ENCODE data around the gene NUBPL.

NUBPL gene

DNA sequence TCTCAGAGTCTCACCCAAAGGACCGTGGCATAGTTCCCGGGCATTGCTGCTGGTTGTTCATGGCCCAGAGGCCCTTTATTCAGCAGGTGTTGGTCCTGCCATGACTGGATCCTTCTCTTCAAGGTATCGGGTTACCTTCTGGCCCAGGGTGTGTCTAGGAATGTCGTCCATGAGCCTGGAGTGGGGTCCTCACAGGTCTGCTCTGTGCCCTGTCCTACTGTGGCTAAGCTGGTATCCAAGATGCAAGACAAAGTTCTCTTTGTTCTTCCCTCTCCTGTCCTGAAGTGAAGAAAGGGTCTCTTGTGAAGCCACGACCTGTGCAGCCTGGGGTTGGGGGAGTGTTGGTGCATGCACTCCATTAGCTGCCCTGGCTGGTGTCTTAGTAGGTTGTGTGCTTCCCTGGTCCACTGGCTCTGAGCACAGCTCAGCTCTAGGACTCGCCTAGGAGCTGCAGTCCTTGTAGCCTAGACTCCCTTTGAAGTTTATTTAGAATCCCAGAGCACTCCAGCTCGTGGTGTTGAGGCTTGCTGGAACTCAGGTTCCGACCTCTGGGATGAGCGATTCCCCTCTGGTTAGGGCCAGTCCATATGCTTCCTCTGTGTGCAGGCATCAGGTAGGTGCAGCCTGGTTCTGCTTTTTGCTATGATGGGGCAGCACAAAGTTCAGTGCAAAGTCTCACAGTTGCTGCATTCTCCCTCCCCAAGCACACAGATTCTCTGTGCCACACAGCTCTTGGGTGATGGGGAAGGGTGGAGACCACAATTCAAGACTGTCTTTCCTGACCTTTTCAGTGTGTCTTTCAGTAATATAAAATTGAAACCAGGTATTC, 117.4 kb downstream of the NUBPL start:
- Histone ChIP-seq H3F3A (ENCODE audit: insufficient read depth, low read length) (no peaks in the 10 kb centered on the region), H3K4me1 (ENCODE audit: low read length) (no peaks in the 10 kb centered on the region), H3K4me2 (ENCODE audit: low read depth, low read length) (no peak overlapping the region), H3K4me3 (ENCODE audit: low read length) (no peak overlapping the region), H3K27me3 (replicated peaks; ENCODE audit: insufficient read depth, low read length) (no peaks in the 10 kb centered on the region), H3K9me3 (replicated peaks; ENCODE audit: insufficient read depth, low read length) (no peaks in the 10 kb centered on the region), H3K79me2 (ENCODE audit: low read length) (no peaks in the 10 kb centered on the region), H3K9me2 (replicated peaks; ENCODE audit: insufficient read depth, low read length) (no peaks in the 10 kb centered on the region), H3K36me3 (replicated peaks; ENCODE audit: insufficient read depth, low read length) (no peaks in the 10 kb centered on the region), H3K9ac (ENCODE audit: low read length) (no peak overlapping the region), H3K27ac (ENCODE audit: low read length) (no peak overlapping the region), H4K20me1 (ENCODE audit: insufficient read depth, low read length) (no peaks in the 10 kb centered on the region), H2AFZ (ENCODE audit: low read length) (no peak overlapping the region)
- DNase-seq = no peak
- TF ChIP-seq EZH2 (optimal IDR thresholded peaks at IDR 0.05; ENCODE audit: low read depth, low read length) (no peak), EZH2phosphoT487 (IDR thresholded peaks at IDR 0.05; ENCODE audit: low read length) (no peak)
- TF ChIP-seq, protein P1, sequence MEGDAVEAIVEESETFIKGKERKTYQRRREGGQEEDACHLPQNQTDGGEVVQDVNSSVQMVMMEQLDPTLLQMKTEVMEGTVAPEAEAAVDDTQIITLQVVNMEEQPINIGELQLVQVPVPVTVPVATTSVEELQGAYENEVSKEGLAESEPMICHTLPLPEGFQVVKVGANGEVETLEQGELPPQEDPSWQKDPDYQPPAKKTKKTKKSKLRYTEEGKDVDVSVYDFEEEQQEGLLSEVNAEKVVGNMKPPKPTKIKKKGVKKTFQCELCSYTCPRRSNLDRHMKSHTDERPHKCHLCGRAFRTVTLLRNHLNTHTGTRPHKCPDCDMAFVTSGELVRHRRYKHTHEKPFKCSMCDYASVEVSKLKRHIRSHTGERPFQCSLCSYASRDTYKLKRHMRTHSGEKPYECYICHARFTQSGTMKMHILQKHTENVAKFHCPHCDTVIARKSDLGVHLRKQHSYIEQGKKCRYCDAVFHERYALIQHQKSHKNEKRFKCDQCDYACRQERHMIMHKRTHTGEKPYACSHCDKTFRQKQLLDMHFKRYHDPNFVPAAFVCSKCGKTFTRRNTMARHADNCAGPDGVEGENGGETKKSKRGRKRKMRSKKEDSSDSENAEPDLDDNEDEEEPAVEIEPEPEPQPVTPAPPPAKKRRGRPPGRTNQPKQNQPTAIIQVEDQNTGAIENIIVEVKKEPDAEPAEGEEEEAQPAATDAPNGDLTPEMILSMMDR (IDR thresholded peaks at IDR 0.05; ENCODE audit: low read length) = no peak

DNA sequence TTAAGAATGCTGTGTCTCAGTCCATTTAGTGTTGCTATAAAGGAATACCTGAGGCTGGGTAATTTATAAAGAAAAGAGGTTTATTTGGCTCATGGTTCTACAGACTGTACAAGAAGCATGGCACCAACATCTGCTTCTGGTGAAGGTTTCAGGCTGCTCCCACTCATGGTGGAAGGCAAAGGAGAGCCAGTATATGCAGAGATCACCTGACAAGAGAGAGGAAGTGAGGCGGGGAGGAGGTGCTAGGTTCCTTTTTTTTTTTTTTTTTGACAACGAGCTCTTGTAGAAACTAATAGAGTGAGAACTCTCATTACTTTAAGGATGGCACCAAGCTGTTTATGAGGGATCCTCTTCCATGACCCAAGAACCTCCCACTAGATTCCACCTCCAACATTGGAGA, 121.6 kb downstream of the NUBPL start:
- H3K27me3 ChIP-seq (replicated peaks; ENCODE audit: insufficient read depth, low read length) = no peaks in the 10 kb centered on the region
- DNase-seq = no peak
- H4K20me1 ChIP-seq (ENCODE audit: insufficient read depth, low read length) = no peaks in the 10 kb centered on the region
- no peak overlapping the region for H2AFZ ChIP-seq (ENCODE audit: low read length)
- H3K9me3 ChIP-seq (replicated peaks; ENCODE audit: insufficient read depth, low read length) = no peaks in the 10 kb centered on the region
- TF ChIP-seq EZH2 (optimal IDR thresholded peaks at IDR 0.05; ENCODE audit: low read depth, low read length) = no peak
- TF ChIP-seq, protein P1 (IDR thresholded peaks at IDR 0.05; ENCODE audit: low read length) = no peak
- TF ChIP-seq EZH2phosphoT487 (IDR thresholded peaks at IDR 0.05; ENCODE audit: low read length) = no peak
- no peaks in the 10 kb centered on the region for H3K4me1 ChIP-seq (ENCODE audit: low read length)
- H3K27ac ChIP-seq (ENCODE audit: low read length) = no peak overlapping the region
- H3F3A ChIP-seq (ENCODE audit: insufficient read depth, low read length) = no peaks in the 10 kb centered on the region
- no peak overlapping the region for H3K4me3 ChIP-seq (ENCODE audit: low read length)
- no peak overlapping the region for H3K4me2 ChIP-seq (ENCODE audit: low read depth, low read length)
- no peaks in the 10 kb centered on the region for H3K79me2 ChIP-seq (ENCODE audit: low read length)
- H3K9ac ChIP-seq (ENCODE audit: low read length) = no peak overlapping the region
- H3K36me3 ChIP-seq (replicated peaks; ENCODE audit: insufficient read depth, low read length) = no peaks in the 10 kb centered on the region
- H3K9me2 ChIP-seq (replicated peaks; ENCODE audit: insufficient read depth, low read length) = no peaks in the 10 kb centered on the region

DNA sequence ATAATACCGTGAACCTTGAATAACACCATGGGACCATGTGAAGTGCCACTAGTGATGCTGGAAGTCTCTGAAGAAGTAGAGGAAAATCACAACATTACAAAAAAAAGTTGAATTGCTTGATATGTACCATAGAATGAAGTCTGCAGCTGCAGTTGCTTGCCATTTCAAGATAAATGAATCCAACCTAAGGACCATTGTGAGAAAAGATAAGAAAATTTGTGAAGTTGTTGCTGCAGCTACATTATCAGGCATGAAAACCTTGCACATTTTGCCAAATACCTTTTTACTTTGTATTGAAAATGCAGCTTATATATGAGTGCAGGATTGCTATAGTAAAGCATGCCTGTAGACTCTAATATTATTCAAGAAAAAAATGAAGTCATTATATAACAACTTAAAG, 126.5 kb downstream of the NUBPL start:
- no peak for DNase-seq
- no peaks in the 10 kb centered on the region for H4K20me1 ChIP-seq (ENCODE audit: insufficient read depth, low read length)
- no peaks in the 10 kb centered on the region for H3K36me3 ChIP-seq (replicated peaks; ENCODE audit: insufficient read depth, low read length)
- no peaks in the 10 kb centered on the region for H3K9me3 ChIP-seq (replicated peaks; ENCODE audit: insufficient read depth, low read length)
- H3K27me3 ChIP-seq (replicated peaks; ENCODE audit: insufficient read depth, low read length) = no peaks in the 10 kb centered on the region
- H3F3A ChIP-seq (ENCODE audit: insufficient read depth, low read length) = no peaks in the 10 kb centered on the region
- no peak overlapping the region for H3K4me3 ChIP-seq (ENCODE audit: low read length)
- no peak overlapping the region for H3K9ac ChIP-seq (ENCODE audit: low read length)
- H3K79me2 ChIP-seq (ENCODE audit: low read length) = no peaks in the 10 kb centered on the region
- no peaks in the 10 kb centered on the region for H3K9me2 ChIP-seq (replicated peaks; ENCODE audit: insufficient read depth, low read length)
- no peak overlapping the region for H3K4me2 ChIP-seq (ENCODE audit: low read depth, low read length)
- no peaks in the 10 kb centered on the region for H3K4me1 ChIP-seq (ENCODE audit: low read length)
- no peak overlapping the region for H3K27ac ChIP-seq (ENCODE audit: low read length)
- TF ChIP-seq EZH2 (optimal IDR thresholded peaks at IDR 0.05; ENCODE audit: low read depth, low read length) = no peak
- H2AFZ ChIP-seq (ENCODE audit: low read length) = no peak overlapping the region

DNA sequence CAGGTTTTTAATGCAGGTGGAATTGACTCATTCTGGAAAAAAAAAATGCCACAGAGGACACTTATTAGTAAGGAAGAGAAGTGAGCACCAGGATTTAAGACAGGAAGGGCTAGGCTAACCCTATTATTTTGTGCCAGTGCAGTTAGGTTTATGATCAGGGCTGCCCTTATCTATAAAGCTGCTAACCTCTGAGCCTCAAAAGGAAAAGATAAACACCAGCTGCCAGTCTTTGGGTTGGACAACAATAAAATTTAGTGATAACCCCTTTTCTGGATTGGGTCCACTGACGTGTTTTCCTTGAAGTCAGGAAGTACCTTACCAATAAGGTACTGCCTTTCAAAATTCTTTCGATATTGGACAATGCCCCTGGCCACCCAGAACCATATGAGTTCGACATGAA, 128.9 kb downstream of the NUBPL start:
- Histone ChIP-seq H3K4me3 (ENCODE audit: low read length) (no peak overlapping the region), H3K9me3 (replicated peaks; ENCODE audit: insufficient read depth, low read length) (no peaks in the 10 kb centered on the region), H3K79me2 (ENCODE audit: low read length) (no peaks in the 10 kb centered on the region), H2AFZ (ENCODE audit: low read length) (no peak overlapping the region), H3K27me3 (replicated peaks; ENCODE audit: insufficient read depth, low read length) (no peaks in the 10 kb centered on the region), H3K9me2 (replicated peaks; ENCODE audit: insufficient read depth, low read length) (no peaks in the 10 kb centered on the region), H4K20me1 (ENCODE audit: insufficient read depth, low read length) (no peaks in the 10 kb centered on the region), H3F3A (ENCODE audit: insufficient read depth, low read length) (no peaks in the 10 kb centered on the region), H3K36me3 (replicated peaks; ENCODE audit: insufficient read depth, low read length) (no peaks in the 10 kb centered on the region), H3K4me1 (ENCODE audit: low read length) (no peaks in the 10 kb centered on the region), H3K9ac (ENCODE audit: low read length) (no peak overlapping the region), H3K4me2 (ENCODE audit: low read depth, low read length) (no peak overlapping the region), H3K27ac (ENCODE audit: low read length) (no peak overlapping the region)
- TF ChIP-seq, protein P1 (IDR thresholded peaks at IDR 0.05; ENCODE audit: low read length) = no peak
- no peak for DNase-seq

All from MM.1S (cell line).